Nephron (organoid): Measurements from ENCODE around the gene MCAM.

Source experiments
- H3K27ac Mint-ChIP-seq, 3 experiments: 2 replicates each; pipeline ENCODE4 v1.8.0; 2020; ENCODE audit warnings: mixed read lengths in 3 of 3, mild to moderate bottlenecking in 2 of 3, moderate library complexity in 1 of 3
- H3K27me3 Mint-ChIP-seq: 2 replicates; pipeline ENCODE4 v1.8.0; 2021; ENCODE audit warnings: low read depth, mild to moderate bottlenecking, moderate library complexity, mixed read lengths
- H3K36me3 Mint-ChIP-seq: 2 replicates; pipeline ENCODE4 v1.8.0; 2020; ENCODE audit warnings: low read depth, mixed read lengths
- H3K4me1 Mint-ChIP-seq: 2 replicates; pipeline ENCODE4 v1.8.0; 2020; ENCODE audit warnings: mixed read lengths
- H3K4me3 Mint-ChIP-seq, 3 experiments: 2 replicates each; pipeline ENCODE4 v1.8.0; 2020; ENCODE audit warnings: mild to moderate bottlenecking in 3 of 3, mixed read lengths in 3 of 3, moderate library complexity in 2 of 3
- H3K9me3 Mint-ChIP-seq: 2 replicates; pipeline ENCODE4 v1.8.0; 2020; ENCODE audit warnings: mixed read lengths
- CTCF ChIP-seq, 3 experiments: fragments of 200-600 bp; sonication (generic); IDR thresholded peaks; one replicate each; pipeline ENCODE4 v1.5.0; 2021; ENCODE audit warnings: antibody characterized with exemption in 3 of 3; ENCODE audit not compliant: unreplicated experiment in 3 of 3

Gene MCAM

GRCh38 chr11:119361941-119362725 is 45.2 kb upstream of the MCAM start:
- Mint-ChIP-seq H3K27ac (peak overlapping the region; percentile 74 to 90 (median 83)), H3K27me3 (peaks cover 44% of the 10 kb centered on the region), H3K4me1 (peaks cover 70% of the 10 kb centered on the region), H3K9me3 (no peaks in the 10 kb centered on the region), H3K4me3 (peak overlapping the region; percentile 77 to 87 (median 82)), H3K36me3 (peaks cover 27% of the 10 kb centered on the region)
- TF ChIP-seq CTCF (IDR thresholded peaks at IDR 0.05; ENCODE audit: unreplicated experiment in 3 of 3) = no peak

- H3K4me3 Mint-ChIP-seq = peak overlapping the region; percentile 77 to 87 (median 82)
- peak overlapping the region; percentile 74 to 90 (median 83) for H3K27ac Mint-ChIP-seq
- H3K27me3 Mint-ChIP-seq = peaks cover 47% of the 10 kb centered on the region
- no peaks in the 10 kb centered on the region for H3K9me3 Mint-ChIP-seq
- H3K4me1 Mint-ChIP-seq = peaks cover 68% of the 10 kb centered on the region
- no peak for TF ChIP-seq CTCF (IDR thresholded peaks at IDR 0.05; ENCODE audit: unreplicated experiment in 3 of 3)
- peaks cover 31% of the 10 kb centered on the region for H3K36me3 Mint-ChIP-seq
Measured at GRCh38 chr11:119361056-119361787, 44.3 kb upstream of the MCAM start.

- no peak for TF ChIP-seq CTCF (IDR thresholded peaks at IDR 0.05; ENCODE audit: unreplicated experiment in 3 of 3)
- H3K4me1 Mint-ChIP-seq = peaks cover 57% of the 10 kb centered on the region
- H3K27me3 Mint-ChIP-seq = peaks cover 42% of the 10 kb centered on the region
- H3K27ac Mint-ChIP-seq = peak overlapping the region; percentile 3 to 38 (median 21)
- no peaks in the 10 kb centered on the region for H3K9me3 Mint-ChIP-seq
- peak overlapping the region in 1 of 3 experiments; percentile 49 for H3K4me3 Mint-ChIP-seq
- peaks cover 34% of the 10 kb centered on the region for H3K36me3 Mint-ChIP-seq
Measured at GRCh38 chr11:119359365-119360214, 42.7 kb upstream of the MCAM start.

GRCh38 chr11:119357074-119357473 is 40.1 kb upstream of the MCAM start:
- Mint-ChIP-seq H3K27me3 (peaks cover 32% of the 10 kb centered on the region), H3K36me3 (peaks cover 34% of the 10 kb centered on the region), H3K27ac (peak overlapping the region in 1 of 3 experiments; percentile 73), H3K9me3 (no peaks in the 10 kb centered on the region), H3K4me1 (peaks cover 55% of the 10 kb centered on the region), H3K4me3 (peak overlapping the region; percentile 74 to 75 (median 75))
- no peak for TF ChIP-seq CTCF (IDR thresholded peaks at IDR 0.05; ENCODE audit: unreplicated experiment in 3 of 3)

GRCh38 chr11:119356349-119357031 is 39.6 kb upstream of the MCAM start:
- Mint-ChIP-seq H3K27me3 (peaks cover 35% of the 10 kb centered on the region), H3K4me1 (peaks cover 49% of the 10 kb centered on the region), H3K9me3 (no peaks in the 10 kb centered on the region), H3K27ac (peak overlapping the region; percentile 11 to 81 (median 73)), H3K36me3 (peaks cover 34% of the 10 kb centered on the region), H3K4me3 (peak overlapping the region; percentile 85 to 91 (median 90))
- TF ChIP-seq CTCF (IDR thresholded peaks at IDR 0.05; ENCODE audit: unreplicated experiment in 3 of 3) = peak; percentile 97 to 99 (median 98)
